CD4-positive, alpha-beta T cell (primary cell): Measurements from ENCODE around the gene CPVL. TPM values are rescaled to one million over a fixed set of nuclear protein-coding genes. Genes with fewer than 3 reads are reported as not detected.

ENCODE experiments used
- ATAC-seq: fragments of 200-7000 bp; cut with Tn5 transposase; one replicate; pipeline ENCODE4 v1.10.0; 2022; ENCODE audit warnings: mild to moderate bottlenecking; ENCODE audit not compliant: poor library complexity
- CTCF ChIA-PET: fragments of 350-600 bp; sonication (Branson Sonifier 250); formaldehyde crosslinking; loops from one replicate; lab custom pipeline; 2021; ENCODE audit warnings: antibody characterized with exemption, inconsistent platforms; lab: Charles Lee
- POLR2A ChIA-PET: fragments of 350-600 bp; sonication (Branson Sonifier 250); formaldehyde crosslinking; loops from one replicate; lab custom pipeline; 2021; ENCODE audit warnings: antibody characterized with exemption, inconsistent platforms; lab: Charles Lee
- DNase-seq, 14 experiments: peaks; one replicate each; pipeline ENCODE4 v3.0.0-alpha.2; 2013 to 2020; ENCODE audit warnings: mixed read lengths in 2 of 14
- H3K27ac ChIP-seq, 2 donors: one replicate each; pipeline versions ENCODE4 v1.5.1 to v1.7.0; 2013; ENCODE audit warnings: low read length in 2 of 2, low read depth in 1 of 2, mild to moderate bottlenecking in 1 of 2
- H3K27me3 ChIP-seq, 2 experiments: 1 replicate in 1 of 2; 2 replicates in 1 of 2; pipeline versions ENCODE4 v1.6.1 to v1.7.0; 2013; ENCODE audit warnings: low read length in 2 of 2, control low read depth in 1 of 2, mild to moderate bottlenecking in 1 of 2, moderate library complexity in 1 of 2; ENCODE audit not compliant: insufficient read depth in 2 of 2, control insufficient read depth in 1 of 2
- H3K36me3 ChIP-seq: one replicate; pipeline ENCODE4 v1.6.1; 2013; ENCODE audit warnings: low read length, control low read depth; ENCODE audit not compliant: insufficient read depth
- H3K4me1 ChIP-seq: one replicate; pipeline ENCODE4 v1.6.1; 2013; ENCODE audit warnings: low read length, control low read depth; ENCODE audit not compliant: insufficient read depth
- H3K4me3 ChIP-seq: one replicate; pipeline ENCODE4 v1.5.1; 2013; ENCODE audit warnings: mild to moderate bottlenecking, low read length, moderate library complexity
- H3K9me3 ChIP-seq, 2 experiments: 1 replicate in 1 of 2; 2 replicates in 1 of 2; pipeline versions ENCODE4 v1.6.1 to v1.7.0; 2013; ENCODE audit warnings: low read length in 2 of 2, mild to moderate bottlenecking in 2 of 2, control low read depth in 1 of 2, moderate library complexity in 1 of 2; ENCODE audit not compliant: control insufficient read depth in 1 of 2, insufficient read depth in 1 of 2
- H3K27ac Mint-ChIP-seq: one replicate; pipeline ENCODE4 v1.8.0; 2020; ENCODE audit warnings: mixed read lengths
- H3K27me3 Mint-ChIP-seq: one replicate; pipeline ENCODE4 v1.8.0; 2021; ENCODE audit warnings: mixed read lengths
- H3K36me3 Mint-ChIP-seq: one replicate; pipeline ENCODE4 v1.8.0; 2021; ENCODE audit warnings: low read depth, mixed read lengths
- H3K4me1 Mint-ChIP-seq: one replicate; pipeline ENCODE4 v1.8.0; 2021; ENCODE audit warnings: low read depth, mixed read lengths
- H3K4me3 Mint-ChIP-seq: one replicate; pipeline ENCODE4 v1.8.0; 2020; ENCODE audit warnings: mild to moderate bottlenecking, mixed read lengths
- H3K9me3 Mint-ChIP-seq: one replicate; pipeline ENCODE4 v1.8.0; 2020; ENCODE audit warnings: mixed read lengths
- CTCF ChIP-seq: fragments of 200-600 bp; IDR thresholded peaks from one replicate; pipeline ENCODE4 v1.8.0; 2022; ENCODE audit warnings: antibody characterized with exemption, mild to moderate bottlenecking
- intact Hi-C, 2 experiments: fragments of 100-400 bp; cut with DNase I in 1 of 2; cut with micrococcal nuclease in 1 of 2; formaldehyde crosslinking; loops; one replicate each; pipeline versions ENCODE4 v1.15.1 to v1.9.0; 2023 to 2025; cut with DNase I, micrococcal nuclease
- total RNA-seq, 174 experiments: library from RNA in 2 of 174; stranded (reverse) in 2 of 174; gene quantifications; one replicate each; pipeline ENCODE4 v1.2.3 and lab custom pipeline; 2021 to 2026

CPVL gene
- total RNA-seq, 2 experiments from 2014 or later = 3.8 to 4.5 TPM

- H3K27me3 Mint-ChIP-seq = no peaks in the 10 kb centered on the region
- Histone ChIP-seq H3K4me3 (no peak overlapping the region), H3K36me3 (no peaks in the 10 kb centered on the region), H3K27me3 (no peaks in the 10 kb centered on the region), H3K27ac (no peak overlapping the region), H3K4me1 (no peaks in the 10 kb centered on the region), H3K9me3 (no peaks in the 10 kb centered on the region)
- H3K4me3 Mint-ChIP-seq = no peak overlapping the region
- H3K9me3 Mint-ChIP-seq = no peaks in the 10 kb centered on the region
- no peak for TF ChIP-seq CTCF
- ATAC-seq (no peak), DNase-seq (no peak)
- intact Hi-C loops = no loop called here
- ChIA-PET CTCF (no interaction called here), POLR2A (no interaction called here)
- H3K27ac Mint-ChIP-seq = no peak overlapping the region
- peaks cover 6% of the 10 kb centered on the region for H3K4me1 Mint-ChIP-seq
- no peaks in the 10 kb centered on the region for H3K36me3 Mint-ChIP-seq
Observed at GRCh38 chr7:29100924-29101323, 45.4 kb downstream of the CPVL start.

- Histone ChIP-seq H3K4me3 (no peak overlapping the region), H3K9me3 (no peaks in the 10 kb centered on the region), H3K4me1 (no peaks in the 10 kb centered on the region), H3K27me3 (no peaks in the 10 kb centered on the region), H3K27ac (no peak overlapping the region), H3K36me3 (no peaks in the 10 kb centered on the region)
- Mint-ChIP-seq H3K27ac (no peak overlapping the region), H3K27me3 (no peaks in the 10 kb centered on the region), H3K36me3 (no peaks in the 10 kb centered on the region), H3K4me3 (no peak overlapping the region), H3K9me3 (no peaks in the 10 kb centered on the region), H3K4me1 (peaks cover 6% of the 10 kb centered on the region)
- no peak for ATAC-seq
- ChIA-PET POLR2A (interaction anchor here (0.6 kb wide), 1 partner anchor 12 kb away, joined by 5 read pairs; no protein-coding TSS in a partner anchor), CTCF (no interaction called here)
- intact Hi-C loops = no loop called here
- DNase-seq = no peak
- no peak for TF ChIP-seq CTCF
Observed at GRCh38 chr7:29099896-29100847, 46.2 kb downstream of the CPVL start.

GRCh38 chr7:29096446-29096730 lies 49.9 kb downstream of the CPVL start:
- Mint-ChIP-seq H3K4me1 (peaks cover 9% of the 10 kb centered on the region), H3K9me3 (no peaks in the 10 kb centered on the region), H3K4me3 (no peak overlapping the region), H3K27me3 (no peaks in the 10 kb centered on the region), H3K27ac (no peak overlapping the region), H3K36me3 (no peaks in the 10 kb centered on the region)
- DNase-seq = no peak
- H3K4me1 ChIP-seq = no peaks in the 10 kb centered on the region
- no peak overlapping the region for H3K4me3 ChIP-seq
- H3K27ac ChIP-seq = no peak overlapping the region
- no peak for TF ChIP-seq CTCF
- no peak for ATAC-seq
- ChIA-PET CTCF (no interaction called here), POLR2A (no interaction called here)
- intact Hi-C loops = no loop called here
- H3K27me3 ChIP-seq = no peaks in the 10 kb centered on the region
- no peaks in the 10 kb centered on the region for H3K9me3 ChIP-seq
- no peaks in the 10 kb centered on the region for H3K36me3 ChIP-seq
